ENCODE data around the gene DENR.
"Not testable (repeated sequence)": the region's sequence is repeated elsewhere in the genome, so short reads cannot be mapped to it uniquely, and the experiment has no call there.

DENR gene

DNA sequence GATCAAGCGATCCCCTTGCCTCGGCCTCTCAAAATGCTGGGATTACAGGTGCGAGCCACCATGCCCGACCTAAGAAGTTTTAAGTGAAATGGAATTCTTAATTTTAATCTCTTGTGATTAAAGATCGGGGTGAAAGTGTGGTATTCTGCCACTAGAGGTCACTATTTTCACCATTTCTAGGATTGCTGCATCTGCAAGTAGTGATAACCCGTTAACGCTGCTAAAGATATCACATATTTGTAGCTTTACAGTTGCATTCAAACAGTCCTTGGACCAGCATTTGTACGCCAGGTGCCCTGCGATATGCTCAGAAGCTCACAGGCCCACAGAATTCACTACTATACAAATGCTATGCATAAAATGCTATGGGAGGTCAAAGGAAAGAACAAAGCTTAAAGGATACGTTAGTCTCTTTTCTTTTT, 41.1 kb downstream of the DENR start:
- no peak for DNase-seq (ENCODE audit: extremely low read depth, low read depth)
- TF ChIP-seq, protein P1, sequence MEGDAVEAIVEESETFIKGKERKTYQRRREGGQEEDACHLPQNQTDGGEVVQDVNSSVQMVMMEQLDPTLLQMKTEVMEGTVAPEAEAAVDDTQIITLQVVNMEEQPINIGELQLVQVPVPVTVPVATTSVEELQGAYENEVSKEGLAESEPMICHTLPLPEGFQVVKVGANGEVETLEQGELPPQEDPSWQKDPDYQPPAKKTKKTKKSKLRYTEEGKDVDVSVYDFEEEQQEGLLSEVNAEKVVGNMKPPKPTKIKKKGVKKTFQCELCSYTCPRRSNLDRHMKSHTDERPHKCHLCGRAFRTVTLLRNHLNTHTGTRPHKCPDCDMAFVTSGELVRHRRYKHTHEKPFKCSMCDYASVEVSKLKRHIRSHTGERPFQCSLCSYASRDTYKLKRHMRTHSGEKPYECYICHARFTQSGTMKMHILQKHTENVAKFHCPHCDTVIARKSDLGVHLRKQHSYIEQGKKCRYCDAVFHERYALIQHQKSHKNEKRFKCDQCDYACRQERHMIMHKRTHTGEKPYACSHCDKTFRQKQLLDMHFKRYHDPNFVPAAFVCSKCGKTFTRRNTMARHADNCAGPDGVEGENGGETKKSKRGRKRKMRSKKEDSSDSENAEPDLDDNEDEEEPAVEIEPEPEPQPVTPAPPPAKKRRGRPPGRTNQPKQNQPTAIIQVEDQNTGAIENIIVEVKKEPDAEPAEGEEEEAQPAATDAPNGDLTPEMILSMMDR (IDR thresholded peaks at IDR 0.05; ENCODE audit: low read depth, low read length), result peak; percentile 55

DNA sequence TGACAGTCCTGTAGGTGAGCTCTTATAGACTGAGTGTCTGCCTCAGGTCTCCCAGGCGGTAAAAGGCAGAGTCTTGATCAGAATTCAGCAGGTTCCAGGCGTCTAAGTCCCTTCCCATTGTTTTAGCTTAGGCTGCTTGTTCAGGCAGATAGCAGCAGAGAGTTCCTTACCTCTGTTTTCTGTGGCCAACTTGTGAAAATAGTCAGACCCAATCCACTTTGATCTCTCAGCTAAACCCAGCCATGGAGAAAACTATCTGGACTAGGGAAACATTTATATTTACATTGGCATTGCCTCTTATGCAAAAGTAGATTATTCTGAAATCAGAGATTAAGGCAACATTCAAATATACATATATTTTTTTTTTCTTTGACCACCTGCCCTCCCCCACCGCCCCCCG, 43.2 kb downstream of the DENR start:
- TF ChIP-seq, protein P1 (IDR thresholded peaks at IDR 0.05; ENCODE audit: low read depth, low read length), result no peak
- DNase-seq (ENCODE audit: extremely low read depth, low read depth), result no peak

DNA sequence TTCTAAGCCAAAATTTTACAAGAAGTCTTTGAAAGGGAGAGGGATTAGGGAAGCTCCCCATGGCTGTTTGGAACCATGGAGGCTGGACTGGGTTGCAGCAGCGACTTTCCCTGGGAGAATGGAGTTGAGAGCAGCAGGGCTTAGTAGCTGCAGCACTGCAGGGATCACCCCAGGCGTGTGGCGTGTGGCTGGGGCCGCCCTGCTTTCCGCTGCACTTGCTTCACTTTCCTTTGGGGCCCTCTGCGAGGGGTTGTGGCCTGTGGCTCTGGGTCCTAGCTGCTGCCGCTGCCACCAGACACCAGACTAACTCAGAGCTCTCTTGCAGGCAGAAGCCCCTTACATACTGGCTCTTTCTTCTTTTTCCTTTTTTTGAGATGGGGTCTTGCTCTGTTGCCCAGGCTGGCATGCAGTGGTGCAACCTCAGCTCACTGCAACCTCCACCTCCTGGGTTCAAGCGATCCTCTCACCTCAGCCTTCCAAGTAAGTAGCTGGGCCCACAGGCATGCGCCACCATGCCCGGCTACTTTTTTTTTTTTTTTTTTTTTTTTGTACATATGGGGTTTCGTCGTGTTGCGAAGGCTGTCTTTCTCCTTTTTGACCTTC, 47.1 kb downstream of the DENR start:
- no peak for DNase-seq (ENCODE audit: extremely low read depth, low read depth)
- TF ChIP-seq, protein P1 (IDR thresholded peaks at IDR 0.05; ENCODE audit: low read depth, low read length), result no peak

DNA sequence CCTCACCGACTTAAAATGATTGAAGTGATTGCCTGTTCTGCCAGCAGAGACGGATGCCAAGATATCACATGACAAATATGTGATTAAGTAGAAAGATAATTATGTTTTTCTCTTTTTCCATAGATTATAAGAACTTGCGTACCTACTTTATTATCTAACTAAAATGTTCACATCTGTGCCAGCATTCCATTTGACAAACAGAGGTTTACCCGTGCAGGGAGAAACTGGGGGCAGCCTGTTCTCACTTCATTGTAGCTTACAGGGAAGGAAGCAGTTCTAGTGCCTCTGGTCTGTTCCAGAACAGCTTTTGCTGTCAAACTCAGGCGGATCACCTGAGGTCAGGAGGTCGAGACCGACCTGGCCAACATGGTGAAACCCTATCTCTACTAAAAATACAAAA, 51.3 kb downstream of the DENR start:
- no peak for DNase-seq (ENCODE audit: extremely low read depth, low read depth)
- TF ChIP-seq, protein P1 (IDR thresholded peaks at IDR 0.05; ENCODE audit: low read depth, low read length), result no peak

DNA sequence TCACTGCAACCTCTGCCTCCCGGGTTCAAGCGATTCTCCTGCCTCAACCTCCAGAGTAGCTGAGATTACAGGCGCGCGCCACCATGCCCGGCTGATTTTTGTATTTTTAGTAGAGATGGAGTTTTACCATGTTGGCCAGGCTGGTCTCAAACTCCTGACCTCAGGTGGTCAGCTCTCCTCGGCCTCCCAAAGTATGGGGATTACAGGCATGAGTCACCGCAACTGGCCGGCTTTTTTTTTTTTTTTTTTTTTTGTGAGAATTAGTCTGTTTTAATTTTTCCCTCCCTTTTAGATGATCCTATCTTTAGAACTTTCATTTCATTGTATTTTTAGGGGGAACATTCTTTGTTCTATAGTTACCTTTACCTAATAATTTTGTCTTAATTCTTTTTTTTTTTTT, 52.3 kb downstream of the DENR start:
- DNase-seq (ENCODE audit: extremely low read depth, low read depth), result not testable (repeated sequence)

DNA sequence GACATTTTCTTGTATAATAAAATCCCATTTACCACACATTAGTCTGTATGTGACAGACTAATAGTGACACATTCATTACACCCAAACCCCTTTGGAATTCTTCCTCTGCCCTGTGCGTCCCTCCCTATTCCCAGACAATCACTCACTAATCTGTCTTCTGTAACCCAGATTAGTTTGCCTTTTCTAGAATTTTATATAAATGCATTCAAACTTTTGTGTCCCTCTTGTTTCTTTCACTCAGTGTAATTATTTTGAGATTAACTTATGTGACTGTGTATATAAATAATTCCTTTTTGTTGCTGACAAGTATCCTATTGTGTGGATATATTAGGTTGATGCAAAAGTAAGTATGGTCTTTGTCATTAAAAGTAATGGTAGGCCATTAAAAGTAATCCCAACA, 55.0 kb downstream of the DENR start:
- no peak for DNase-seq (ENCODE audit: extremely low read depth, low read depth)
- TF ChIP-seq, protein P1 (IDR thresholded peaks at IDR 0.05; ENCODE audit: low read depth, low read length), result no peak

DNA sequence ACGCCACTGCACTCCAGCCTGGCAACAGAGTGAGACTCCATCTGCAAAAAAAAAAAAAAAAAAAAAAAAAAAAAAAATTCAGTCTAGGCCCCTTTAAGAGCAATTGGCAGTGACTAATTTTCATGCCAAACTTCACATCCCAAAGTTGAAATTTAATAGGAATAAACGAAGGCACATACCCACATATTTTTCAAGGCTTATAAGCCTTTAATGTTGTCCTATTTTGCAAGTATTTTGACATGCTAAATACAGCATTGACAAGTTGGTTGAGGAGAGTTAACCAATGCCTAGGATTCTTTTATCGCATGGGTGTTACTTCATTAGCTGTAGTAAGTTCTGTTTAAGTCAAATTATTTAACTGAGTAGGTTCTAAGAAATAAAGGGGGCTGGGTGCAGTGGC, 59.2 kb downstream of the DENR start:
- TF ChIP-seq, protein P1 (IDR thresholded peaks at IDR 0.05; ENCODE audit: low read depth, low read length), result no peak
- DNase-seq (ENCODE audit: extremely low read depth, low read depth), result no peak

DNA sequence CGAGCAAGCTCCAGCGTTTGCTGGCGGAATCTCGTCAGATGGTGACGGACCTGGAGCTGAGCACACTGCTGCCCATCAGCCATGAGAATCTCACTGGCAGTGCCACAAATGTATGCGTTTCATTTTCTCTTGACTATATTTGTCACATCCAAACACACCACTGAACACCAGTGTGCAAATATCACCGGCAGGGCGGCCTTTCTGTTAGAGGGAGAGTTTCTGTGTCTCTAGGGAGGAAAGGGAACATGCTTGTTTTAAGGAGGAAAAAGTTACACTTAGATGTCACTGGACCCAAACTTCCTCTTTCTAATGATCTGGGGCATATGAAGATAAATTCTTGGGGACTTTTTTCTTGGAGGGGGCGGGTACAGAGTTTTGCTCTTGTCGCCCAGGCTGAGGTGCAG, 60.7 kb downstream of the DENR start:
- TF ChIP-seq, protein P1 (IDR thresholded peaks at IDR 0.05; ENCODE audit: low read depth, low read length), result no peak
- DNase-seq (ENCODE audit: extremely low read depth, low read depth), result no peak

Measured in AG09319 (cell line).